GM23338 (cell line): ENCODE results near the gene CD7.

Experiments
- CREB1 ChIP-seq: fragments of 250-450 bp; sonication (Bioruptor Pico); IDR thresholded peaks from 2 replicates; pipeline ENCODE4 v1.5.0; 2020; ENCODE audit warnings: low read depth, mild to moderate bottlenecking, moderate library complexity
- EZH2 ChIP-seq: fragments of 200-600 bp; sonication (generic); IDR thresholded peaks from one replicate; pipeline ENCODE4 v1.8.0; 2017; ENCODE audit warnings: antibody characterized with exemption, mild to moderate bottlenecking, low read depth; ENCODE audit not compliant: unreplicated experiment
- EZH2phosphoT487 ChIP-seq: fragments of 200-600 bp; sonication (generic); IDR thresholded peaks from one replicate; pipeline ENCODE4 v1.8.1; 2018; ENCODE audit warnings: antibody characterized with exemption; ENCODE audit not compliant: unreplicated experiment
- POLR2AphosphoS5 ChIP-seq: IDR thresholded peaks from 2 replicates; pipeline ENCODE4 v1.6.1; 2016; ENCODE audit warnings: antibody characterized with exemption, low read depth
- REST ChIP-seq: IDR thresholded peaks from one replicate; pipeline ENCODE4 v1.6.1; 2018; ENCODE audit warnings: antibody characterized with exemption; ENCODE audit not compliant: unreplicated experiment
- TF ChIP-seq, protein P1 (sequence below), 2 experiments: fragments of 200-600 bp in 1 of 2; sonication (generic) in 1 of 2; conservative IDR thresholded peaks; 2 replicates each; pipeline versions ENCODE4 v1.5.1 to v1.6.1; 2016 to 2017; ENCODE audit warnings: antibody characterized with exemption in 2 of 2, low read depth in 2 of 2, mild to moderate bottlenecking in 2 of 2, moderate library complexity in 1 of 2

GRCh38 chr17:82329683-82330321, 12.4 kb upstream of the CD7 start:
- no peak for TF ChIP-seq EZH2phosphoT487
- TF ChIP-seq, protein P1, sequence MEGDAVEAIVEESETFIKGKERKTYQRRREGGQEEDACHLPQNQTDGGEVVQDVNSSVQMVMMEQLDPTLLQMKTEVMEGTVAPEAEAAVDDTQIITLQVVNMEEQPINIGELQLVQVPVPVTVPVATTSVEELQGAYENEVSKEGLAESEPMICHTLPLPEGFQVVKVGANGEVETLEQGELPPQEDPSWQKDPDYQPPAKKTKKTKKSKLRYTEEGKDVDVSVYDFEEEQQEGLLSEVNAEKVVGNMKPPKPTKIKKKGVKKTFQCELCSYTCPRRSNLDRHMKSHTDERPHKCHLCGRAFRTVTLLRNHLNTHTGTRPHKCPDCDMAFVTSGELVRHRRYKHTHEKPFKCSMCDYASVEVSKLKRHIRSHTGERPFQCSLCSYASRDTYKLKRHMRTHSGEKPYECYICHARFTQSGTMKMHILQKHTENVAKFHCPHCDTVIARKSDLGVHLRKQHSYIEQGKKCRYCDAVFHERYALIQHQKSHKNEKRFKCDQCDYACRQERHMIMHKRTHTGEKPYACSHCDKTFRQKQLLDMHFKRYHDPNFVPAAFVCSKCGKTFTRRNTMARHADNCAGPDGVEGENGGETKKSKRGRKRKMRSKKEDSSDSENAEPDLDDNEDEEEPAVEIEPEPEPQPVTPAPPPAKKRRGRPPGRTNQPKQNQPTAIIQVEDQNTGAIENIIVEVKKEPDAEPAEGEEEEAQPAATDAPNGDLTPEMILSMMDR (conservative IDR thresholded peaks at IDR 0.05; ENCODE audit: low read depth in 2 of 2), result no peak
- no peak for TF ChIP-seq EZH2
- TF ChIP-seq POLR2AphosphoS5, result no peak
- no peak for TF ChIP-seq CREB1 (CRISPR knock-in tag)
- TF ChIP-seq REST, result no peak
